Measurements from ENCODE around the gene RARRES1.

DNA sequence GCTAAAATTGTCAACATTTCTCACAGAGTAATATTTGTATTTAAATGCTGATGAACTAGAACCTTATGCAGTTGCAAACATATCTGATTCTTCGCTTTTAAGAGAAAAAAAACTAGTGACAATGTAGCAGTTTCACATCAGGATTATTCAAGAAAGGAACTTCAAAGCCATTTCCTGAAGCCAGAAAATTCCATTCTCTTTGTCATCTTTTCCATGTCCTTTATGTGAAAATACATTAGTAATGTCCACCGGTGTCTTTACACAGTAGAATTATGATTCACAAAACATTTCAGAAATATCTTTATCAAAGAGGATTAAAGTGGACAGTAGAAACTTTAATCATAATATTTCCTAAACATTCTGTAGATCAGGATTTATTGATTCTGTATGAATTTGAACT is 47.1 kb downstream of the RARRES1 start:
- TF ChIP-seq, protein P1, sequence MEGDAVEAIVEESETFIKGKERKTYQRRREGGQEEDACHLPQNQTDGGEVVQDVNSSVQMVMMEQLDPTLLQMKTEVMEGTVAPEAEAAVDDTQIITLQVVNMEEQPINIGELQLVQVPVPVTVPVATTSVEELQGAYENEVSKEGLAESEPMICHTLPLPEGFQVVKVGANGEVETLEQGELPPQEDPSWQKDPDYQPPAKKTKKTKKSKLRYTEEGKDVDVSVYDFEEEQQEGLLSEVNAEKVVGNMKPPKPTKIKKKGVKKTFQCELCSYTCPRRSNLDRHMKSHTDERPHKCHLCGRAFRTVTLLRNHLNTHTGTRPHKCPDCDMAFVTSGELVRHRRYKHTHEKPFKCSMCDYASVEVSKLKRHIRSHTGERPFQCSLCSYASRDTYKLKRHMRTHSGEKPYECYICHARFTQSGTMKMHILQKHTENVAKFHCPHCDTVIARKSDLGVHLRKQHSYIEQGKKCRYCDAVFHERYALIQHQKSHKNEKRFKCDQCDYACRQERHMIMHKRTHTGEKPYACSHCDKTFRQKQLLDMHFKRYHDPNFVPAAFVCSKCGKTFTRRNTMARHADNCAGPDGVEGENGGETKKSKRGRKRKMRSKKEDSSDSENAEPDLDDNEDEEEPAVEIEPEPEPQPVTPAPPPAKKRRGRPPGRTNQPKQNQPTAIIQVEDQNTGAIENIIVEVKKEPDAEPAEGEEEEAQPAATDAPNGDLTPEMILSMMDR (IDR thresholded peaks at IDR 0.05 in 8 of 11, conservative IDR thresholded peaks at IDR 0.05 in 3 of 11) = no peak
- TF ChIP-seq POLR2AphosphoS5 (IDR thresholded peaks at IDR 0.05) = no peak
